ENCODE measurements around the gene HRC. TPM values are rescaled to one million over a fixed set of nuclear protein-coding genes. Genes with fewer than 3 reads are reported as not detected.
"Not testable (repeated sequence)": the region's sequence is repeated elsewhere in the genome, so short reads cannot be mapped to it uniquely, and the experiment has no call there.

Gene HRC
- total and polyA plus RNA-seq, 2 of the 8 experiments (the other 6 are each of a cell fraction or from before 2014, with no cell fraction given) = 2.3 to 2.6 TPM

- TF ChIP-seq TAF1 (IDR thresholded peaks at IDR 0.05; ENCODE audit: low read depth, low read length) = peak; percentile 36; the same call in 1 of the 2 replicates
- 0 out of 2 replicates have a peak, but pooled peaks have one; percentile 50 for TF ChIP-seq SP1 (IDR thresholded peaks at IDR 0.05; ENCODE audit: low read depth, low read length)
- no peak for TF ChIP-seq KDM1A (IDR thresholded peaks at IDR 0.05; ENCODE audit: borderline replicate concordance, low read length)
- TF ChIP-seq GTF2F1 (IDR thresholded peaks at IDR 0.05; ENCODE audit: borderline replicate concordance, low read depth, low read length) = no peak
- TF ChIP-seq SP4 (IDR thresholded peaks at IDR 0.05; ENCODE audit: low read length) = no peak
- no peak for TF ChIP-seq KDM4A (IDR thresholded peaks at IDR 0.05; ENCODE audit: low read depth, low read length, severe bottlenecking)
- TF ChIP-seq CHD1 (IDR thresholded peaks at IDR 0.05; ENCODE audit: low read depth, low read length) = no peak
Measured at GRCh38 chr19:49125025-49125731, 30.0 kb downstream of the HRC start (continued).

DNA sequence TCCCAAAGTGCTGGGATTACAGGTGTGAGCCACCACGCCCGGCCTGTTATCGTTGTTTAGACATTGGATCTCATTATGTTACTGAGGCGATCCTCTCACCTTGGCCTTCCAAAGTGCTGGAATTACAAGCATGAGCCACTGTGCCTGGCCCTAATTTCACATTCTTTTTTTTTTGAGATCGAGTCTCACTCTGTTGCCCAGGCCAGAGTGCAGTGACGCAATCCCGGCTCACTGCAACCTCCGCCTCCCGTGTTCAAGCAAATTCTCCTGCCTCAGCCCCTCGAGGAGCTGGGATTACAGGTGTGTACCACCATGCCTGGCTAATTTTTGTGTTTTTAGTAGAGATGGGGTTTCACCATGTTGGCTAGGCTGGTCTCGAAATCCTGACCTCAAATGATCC is 31.9 kb downstream of the HRC start:
- H3K56ac ChIP-seq (replicated peaks; ENCODE audit: insufficient read length, low read depth, low read length); H3K18ac ChIP-seq (ENCODE audit: extremely low read depth, low read length); H3K4me2 ChIP-seq (ENCODE audit: insufficient read depth in 1 of 2, low read depth in 2 of 2, low read length in 2 of 2); DNase-seq (ENCODE audit: low read depth in 1 of 2, low spot score in 2 of 2); H3K14ac ChIP-seq (ENCODE audit: insufficient read length); H2BK5ac ChIP-seq (ENCODE audit: low read depth, low read length); H3K4me1 ChIP-seq (replicated peaks in 1 of 4; ENCODE audit: control insufficient read depth in 3 of 4, insufficient read depth in 4 of 4, low read length in 3 of 4); H2BK20ac ChIP-seq (ENCODE audit: low read length); FAIRE-seq; H2AK5ac ChIP-seq (ENCODE audit: low read depth, low read length); H3K9ac ChIP-seq (replicated peaks in 1 of 4; ENCODE audit: extremely low read depth in 1 of 4, low read depth in 3 of 4, low read length in 3 of 4); H2BK12ac ChIP-seq (ENCODE audit: low read depth, low read length); H4K5ac ChIP-seq (ENCODE audit: insufficient read length, low read depth, low read length); H3K79me1 ChIP-seq (ENCODE audit: low read depth, low read length); H4K20me1 ChIP-seq (replicated peaks in 1 of 2; ENCODE audit: control insufficient read depth in 1 of 2, insufficient read depth in 2 of 2, low read length in 2 of 2); H4K91ac ChIP-seq (replicated peaks; ENCODE audit: insufficient read length, low read length); H3K27ac ChIP-seq (ENCODE audit: low read depth, low read length); H4K8ac ChIP-seq (ENCODE audit: extremely low read depth, insufficient read depth, low read length); H3K79me2 ChIP-seq (ENCODE audit: control insufficient read depth in 1 of 2, insufficient read depth in 2 of 2, low read length in 2 of 2); H2BK120ac ChIP-seq (replicated peaks; ENCODE audit: low read depth, low read length); H3K4me3 ChIP-seq (ENCODE audit: extremely low read depth in 1 of 4, insufficient read depth in 2 of 4, low read depth in 3 of 4, low read length in 4 of 4); H3K23ac ChIP-seq (ENCODE audit: insufficient read length); H2BK15ac ChIP-seq (ENCODE audit: low read length); H2AFZ ChIP-seq (ENCODE audit: low read length); H3K36me3 ChIP-seq (ENCODE audit: control insufficient read depth in 2 of 4, insufficient read depth in 4 of 4, low read length in 3 of 4); H3K4ac ChIP-seq (replicated peaks; ENCODE audit: insufficient read length, low read depth, low read length); H3K9me3 ChIP-seq (ENCODE audit: insufficient read depth in 2 of 2, low read depth in 1 of 2, low read length in 1 of 2): not testable (repeated sequence)
- 86% methylated on average over 11 of the region's 11 CpGs; no CpG with 5 or more reads in 1 of the 2 experiments for WGBS, 2 experiments (ENCODE audit: extremely low coverage in 1 of 2, insufficient coverage in 1 of 2, insufficient read length in 1 of 2, insufficient replicate concordance in 2 of 2, low coverage in 1 of 2, low lambda C conversion rate in 2 of 2, missing lambda C conversion rate in 1 of 2)
- peaks cover 12% of the 10 kb centered on the region for H3K23me2 ChIP-seq (ENCODE audit: low read depth, low read length)
- H3K27me3 ChIP-seq (replicated peaks in 1 of 4; ENCODE audit: control insufficient read depth in 3 of 4, extremely low read depth in 1 of 4, insufficient read depth in 3 of 4, low read length in 3 of 4) = peaks cover 8 to 19% (median 17%) of the 10 kb centered on the region in 4 experiments
- ChIA-PET CTCF (ENCODE audit: partially characterized antibody) (interaction anchor here (1.3 to 1.6 kb wide), 2 partner anchors 17 to 85 kb away, joined by 3 to 5 read pairs; no protein-coding TSS in a partner anchor), POLR2A (ENCODE audit: partially characterized antibody) (interaction anchor here (0.8 kb wide), 1 partner anchor 20 kb away, joined by 3 read pairs; no protein-coding TSS in a partner anchor)

Measured in H1 (cell line).